GM18508 (cell line): Measurements from ENCODE around the gene EIF4E1B.

ENCODE experiments used
- ATAC-seq: cut with Tn5 transposase; IDR thresholded peaks from one replicate; pipeline ENCODE4 v1.9.1; 2021; ENCODE audit warnings: moderate number of reproducible peaks; ENCODE audit not compliant: insufficient read depth, unreplicated experiment

The EIF4E1B gene

DNA sequence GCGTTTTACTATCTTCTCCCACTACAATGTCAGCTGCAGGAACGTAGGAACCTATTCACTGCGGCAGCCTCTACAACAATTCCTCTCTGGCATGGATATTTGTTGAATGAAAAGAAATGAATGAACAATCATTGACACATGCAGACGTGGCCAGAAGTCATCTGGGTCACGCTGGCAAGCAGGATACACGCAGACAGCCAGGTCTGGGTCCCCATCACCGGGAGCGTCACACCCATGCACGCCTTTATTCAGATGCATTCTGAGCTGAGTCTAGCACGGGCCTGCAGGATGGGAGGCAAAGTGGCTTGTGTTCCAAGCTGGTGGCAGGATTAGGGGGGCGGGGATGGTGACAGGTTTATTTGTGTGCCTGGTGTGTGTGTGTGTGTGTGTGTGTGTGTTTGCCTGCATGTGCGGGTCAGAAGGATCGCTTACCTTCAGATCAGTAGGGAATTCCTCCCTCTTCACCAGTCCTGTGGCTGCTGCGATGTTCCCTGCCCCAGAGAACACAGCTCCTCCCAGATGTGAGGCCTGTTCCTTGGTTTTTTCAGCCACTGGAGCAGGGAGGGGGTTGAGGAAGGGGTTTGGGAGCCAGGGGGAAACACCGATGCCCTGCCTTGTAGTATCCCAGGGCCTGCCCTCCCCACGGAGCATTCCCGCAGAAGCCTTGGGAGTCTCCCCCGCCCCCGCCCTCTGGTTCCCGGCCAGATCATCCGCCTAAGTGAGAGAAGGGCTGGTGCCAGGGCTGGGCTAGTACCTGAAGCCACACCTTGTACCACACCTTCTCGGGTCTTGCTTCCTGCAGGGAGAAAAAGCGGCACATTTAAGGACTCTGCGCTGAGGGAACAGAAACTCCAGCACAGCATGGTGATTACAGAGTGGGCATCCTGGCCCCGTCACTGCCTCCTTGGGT is 4.3 kb upstream of the EIF4E1B start:
- no peak for ATAC-seq

DNA sequence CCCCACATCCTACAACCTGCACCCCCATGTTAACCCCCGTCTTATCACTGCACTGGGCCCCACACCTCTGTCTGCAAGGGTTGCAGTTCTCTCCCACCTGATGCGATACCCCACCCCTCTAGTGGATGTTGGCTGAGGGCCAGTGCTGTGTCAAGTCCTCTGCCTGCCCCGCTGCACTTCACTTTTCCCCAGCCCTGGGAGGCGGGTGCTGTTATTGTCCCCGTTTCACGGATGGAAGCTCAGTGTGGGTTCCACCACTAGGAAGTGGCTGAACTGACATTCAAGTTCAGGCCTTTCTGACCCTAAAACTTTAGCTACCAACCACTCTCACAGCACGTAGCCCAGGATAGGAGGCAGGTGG is 3.6 kb upstream of the EIF4E1B start:
- no peak for ATAC-seq

DNA sequence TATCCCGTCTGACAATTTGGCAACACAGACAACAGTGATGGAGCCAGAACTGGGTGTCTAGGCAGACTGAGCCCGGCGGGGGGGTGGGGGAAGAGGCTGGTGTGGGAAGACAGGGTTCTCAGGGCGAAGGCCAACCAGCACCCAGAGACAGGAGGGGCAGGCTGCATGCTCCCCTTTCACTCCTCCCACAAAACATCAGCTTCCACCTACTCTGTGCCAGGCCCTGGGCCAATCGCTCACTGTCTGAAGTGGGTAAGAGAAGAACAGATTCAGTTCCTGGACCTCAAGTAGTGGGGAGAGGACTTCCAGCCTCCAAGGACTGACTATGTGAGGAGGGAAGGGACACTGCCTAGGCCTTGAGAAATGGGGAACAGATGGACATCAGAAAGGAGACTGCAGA is 2.9 kb upstream of the EIF4E1B start:
- ATAC-seq: no peak

DNA sequence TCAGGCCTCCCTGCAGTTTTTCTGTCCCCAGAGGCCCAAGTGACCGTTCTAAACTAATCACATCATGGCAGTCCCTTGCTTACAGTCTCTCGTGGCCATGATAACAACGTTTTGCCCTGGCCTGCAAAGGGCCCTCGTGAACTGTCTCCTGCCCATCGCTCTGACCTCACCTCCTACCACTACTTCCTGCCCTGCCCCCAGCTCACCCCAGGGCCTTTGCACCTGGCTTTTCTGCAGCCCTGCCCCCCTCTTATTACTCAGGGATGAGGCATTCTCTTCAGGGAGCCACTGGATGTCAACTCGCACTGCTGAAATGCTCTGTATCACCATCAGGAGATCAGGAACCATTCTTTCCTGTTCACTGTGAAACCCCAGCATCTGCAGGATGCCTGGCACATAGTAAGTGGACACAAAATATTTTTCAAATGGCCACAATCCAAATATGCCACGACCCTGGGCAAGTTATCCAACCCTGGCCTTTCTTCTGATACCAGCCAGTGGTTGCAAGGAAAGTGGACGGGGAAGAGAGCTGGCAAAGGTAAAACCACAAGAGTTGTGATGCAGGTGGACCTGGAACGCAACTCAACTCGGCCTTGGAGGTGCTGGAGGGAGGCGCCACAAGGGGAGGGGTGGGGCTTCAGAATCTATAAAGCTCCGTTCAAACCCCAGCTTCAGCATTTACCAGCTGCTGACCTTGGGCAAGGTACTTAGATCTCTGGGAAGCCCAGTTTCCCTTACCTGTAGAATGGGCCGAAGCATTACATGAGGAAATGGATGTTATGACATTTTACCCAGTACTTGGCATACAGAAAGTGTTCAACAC is 1.9 kb upstream of the EIF4E1B start:
- no peak for ATAC-seq

DNA sequence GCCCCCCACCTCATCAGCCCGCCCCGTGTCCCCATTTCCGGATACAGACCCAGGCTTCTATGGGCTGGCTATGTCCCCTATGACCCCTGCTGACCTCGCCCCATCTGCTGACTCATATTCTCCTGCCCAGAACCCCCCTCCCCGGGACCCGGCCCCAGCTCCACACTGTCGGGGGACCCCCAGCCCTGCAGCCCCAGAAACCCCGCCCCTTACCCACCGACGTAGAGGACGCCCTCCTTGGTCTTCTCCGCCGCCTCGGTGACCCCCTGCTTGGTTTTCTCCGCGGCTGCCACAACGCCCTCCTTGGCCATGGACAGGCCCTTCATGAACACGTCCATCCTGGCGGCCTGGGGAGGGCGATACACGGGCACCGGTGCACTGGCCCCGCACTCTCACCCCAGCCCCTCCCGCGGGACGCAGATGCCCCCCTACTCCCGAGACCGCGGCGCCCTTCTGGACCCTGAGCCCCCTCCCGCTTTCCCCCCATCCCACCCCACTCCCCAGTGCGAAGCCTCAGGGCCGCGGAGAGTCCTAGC is 1.1 kb upstream of the EIF4E1B start:
- ATAC-seq: no peak

DNA sequence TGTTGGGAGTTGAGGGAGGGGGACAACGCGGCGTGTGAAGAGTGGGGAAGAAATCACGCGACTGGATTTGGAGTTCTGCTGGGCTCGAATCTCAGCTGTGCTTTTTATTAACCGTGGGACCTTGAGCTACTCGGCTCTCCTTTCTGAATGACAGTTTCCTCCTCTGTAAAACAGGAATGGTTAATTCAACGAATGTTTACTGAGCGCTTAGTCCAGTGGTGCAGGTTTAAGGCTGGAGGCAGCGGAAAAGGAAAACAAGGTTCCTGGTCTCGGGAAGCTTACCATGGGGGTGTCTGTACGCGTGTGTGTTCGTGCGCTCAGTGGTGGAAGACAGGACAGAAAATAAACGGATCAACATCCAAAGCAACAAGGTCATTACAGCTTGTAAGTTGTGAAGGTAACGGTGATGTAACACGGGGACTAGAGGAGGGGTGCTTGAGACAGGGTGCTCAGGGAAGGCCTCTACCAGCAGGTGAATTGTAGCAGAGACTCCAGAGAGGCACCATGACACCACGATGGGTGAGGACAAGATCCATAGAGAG is 277 bp downstream of the EIF4E1B start:
- ATAC-seq: no peak

DNA sequence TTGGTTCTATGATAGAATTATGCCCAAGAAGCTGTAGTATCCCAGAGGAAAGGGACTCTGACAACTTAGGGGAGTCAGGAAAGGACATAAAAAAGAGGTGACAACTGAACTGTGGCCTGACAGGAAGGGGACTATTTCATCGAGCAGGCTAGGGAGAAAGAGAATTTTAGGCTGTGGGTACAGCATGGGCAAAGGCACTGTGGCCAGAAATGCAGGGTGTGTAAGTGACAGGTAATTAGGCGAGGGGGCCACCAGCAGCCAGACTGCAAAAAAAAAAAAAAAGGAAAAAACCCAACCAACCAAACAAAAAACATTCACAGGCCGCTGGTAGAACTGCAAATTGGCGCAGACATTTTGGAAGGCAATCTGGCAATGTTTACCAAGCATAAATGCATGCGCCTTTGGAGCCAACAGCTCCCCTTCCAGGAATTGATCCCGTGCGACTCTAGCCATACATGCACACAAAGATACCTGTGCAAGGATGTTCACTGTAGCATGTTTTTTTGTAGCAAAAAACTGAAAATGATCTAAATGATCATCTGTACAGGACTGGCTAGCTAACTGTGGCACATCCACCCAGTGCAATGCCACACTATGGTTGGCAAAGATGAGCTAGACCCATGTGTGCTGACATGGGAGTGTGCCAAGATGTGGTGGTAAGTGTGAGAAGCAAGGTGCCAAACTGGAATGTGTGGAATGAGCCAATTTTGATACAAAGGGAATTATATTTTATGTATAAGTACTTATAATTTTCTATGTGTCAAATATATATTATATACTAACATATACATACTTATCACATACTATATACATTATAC is 1.1 kb downstream of the EIF4E1B start:
- ATAC-seq: no peak

DNA sequence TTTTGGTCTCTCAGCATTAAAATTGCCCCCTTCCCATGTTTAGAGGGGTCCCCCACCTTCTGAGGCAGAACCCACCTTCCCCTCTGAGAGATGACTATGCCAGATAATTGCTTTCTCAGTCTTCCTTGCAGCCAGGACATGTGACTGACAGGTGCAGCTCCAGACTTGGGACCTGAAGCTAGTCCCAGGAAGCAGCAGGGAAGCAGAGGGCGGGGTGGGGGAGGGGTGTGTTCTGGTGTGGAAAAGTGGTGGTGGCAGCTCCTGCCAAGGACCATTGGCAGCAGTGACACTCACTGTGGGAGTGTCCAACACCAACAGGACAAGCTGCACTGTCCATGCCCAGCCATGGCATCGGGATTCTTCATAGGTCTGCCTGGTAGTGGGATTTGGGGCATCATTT is 2.3 kb downstream of the EIF4E1B start:
- no peak for ATAC-seq

DNA sequence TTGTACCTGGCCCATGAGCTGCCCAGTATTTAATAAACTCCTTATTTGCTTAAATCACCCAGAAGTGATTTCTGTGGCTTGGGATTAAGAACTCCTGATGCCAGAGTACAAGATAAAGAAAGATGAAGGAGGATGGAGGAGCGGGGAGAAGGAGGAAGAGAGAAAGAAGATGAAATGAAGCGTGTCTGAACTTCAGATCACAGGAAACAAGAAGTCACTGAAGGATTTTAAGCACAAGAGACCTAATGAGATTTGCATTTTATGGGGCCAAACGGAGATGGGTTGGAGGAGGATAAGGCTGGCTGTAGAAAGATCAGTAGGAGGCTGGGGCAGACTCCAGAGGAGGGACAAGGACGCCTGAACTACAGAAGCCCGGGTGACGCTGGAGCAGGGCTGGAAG is 3.1 kb downstream of the EIF4E1B start:
- ATAC-seq: no peak

DNA sequence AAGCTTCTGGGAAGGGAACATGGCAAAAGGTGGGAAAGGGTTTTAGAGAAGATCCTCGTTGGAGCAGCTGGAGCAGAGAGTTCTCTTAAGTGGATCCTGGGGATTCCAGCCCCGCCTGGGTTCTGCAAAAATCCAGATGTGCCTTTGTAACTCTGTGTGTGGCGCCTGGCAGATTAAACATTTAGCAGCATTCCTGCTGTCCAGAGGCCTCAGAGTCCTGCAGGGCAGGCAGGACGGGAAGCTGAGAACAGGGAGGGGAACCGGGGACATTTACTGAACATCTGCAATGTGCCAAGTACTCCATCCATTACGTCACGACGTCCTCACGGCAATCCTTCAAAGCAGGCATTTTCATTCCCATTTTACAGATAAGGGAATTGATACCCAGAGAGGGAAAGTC is 6.0 kb downstream of the EIF4E1B start:
- no peak for ATAC-seq

DNA sequence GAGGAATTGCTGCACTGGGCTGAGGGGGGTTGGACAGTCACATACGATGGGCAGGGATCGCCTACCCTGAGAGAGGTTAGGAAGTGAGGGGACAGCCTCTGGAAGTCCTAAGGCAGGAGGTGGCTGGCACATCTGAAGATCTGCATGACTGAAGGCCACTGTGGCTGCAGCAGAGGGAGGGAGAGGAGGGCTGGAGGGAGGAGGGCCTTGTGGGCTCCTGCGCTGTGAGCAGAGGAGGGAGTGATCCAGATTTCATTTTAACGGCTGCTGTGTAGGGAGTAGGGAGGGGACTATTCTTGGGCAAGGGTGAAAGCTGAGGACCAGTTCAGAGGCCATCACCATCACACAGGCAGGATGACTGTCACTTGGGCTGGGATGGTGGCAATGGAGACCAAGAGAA is 7.1 kb downstream of the EIF4E1B start:
- ATAC-seq: no peak

DNA sequence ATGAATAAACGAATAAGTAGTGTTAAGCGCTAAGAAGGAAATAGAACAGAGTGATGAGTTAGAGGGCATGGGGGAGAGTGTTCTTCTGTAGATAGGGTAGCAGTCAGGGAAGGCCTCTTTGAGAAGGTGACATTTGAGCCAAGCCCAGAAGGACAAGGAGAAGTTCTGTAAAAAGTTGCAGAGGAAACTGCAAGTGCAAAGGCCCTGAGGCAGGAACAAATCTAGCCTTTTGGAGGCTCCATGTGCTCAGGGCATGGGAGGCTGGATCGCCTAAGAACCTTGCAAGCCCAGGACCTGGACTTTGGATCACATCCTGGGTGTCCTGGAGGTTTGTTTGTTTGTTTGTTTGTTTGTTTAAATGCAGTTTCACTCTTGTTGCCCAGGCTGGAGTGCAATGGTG is 8.0 kb downstream of the EIF4E1B start:
- no peak for ATAC-seq

DNA sequence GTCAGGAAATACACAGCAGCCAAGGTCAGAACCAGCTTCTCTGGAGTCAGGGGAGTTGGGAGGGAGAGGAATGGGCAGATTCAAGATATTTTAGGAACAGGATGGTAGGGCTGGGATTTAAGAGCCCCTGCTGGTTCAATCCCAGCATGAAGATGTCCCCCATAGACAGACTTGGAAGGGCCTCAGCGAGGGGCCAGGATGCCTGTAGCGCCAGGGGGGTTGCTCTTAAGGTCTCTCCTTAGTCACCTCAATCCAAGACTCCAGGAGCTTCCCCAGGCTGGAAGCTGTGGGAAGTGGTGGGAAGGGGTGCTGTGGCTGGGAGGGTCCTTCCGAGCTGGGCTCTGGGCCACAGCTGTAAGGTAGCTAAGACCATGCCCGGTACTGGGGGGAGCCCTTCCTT is 8.7 kb downstream of the EIF4E1B start:
- ATAC-seq: no peak

DNA sequence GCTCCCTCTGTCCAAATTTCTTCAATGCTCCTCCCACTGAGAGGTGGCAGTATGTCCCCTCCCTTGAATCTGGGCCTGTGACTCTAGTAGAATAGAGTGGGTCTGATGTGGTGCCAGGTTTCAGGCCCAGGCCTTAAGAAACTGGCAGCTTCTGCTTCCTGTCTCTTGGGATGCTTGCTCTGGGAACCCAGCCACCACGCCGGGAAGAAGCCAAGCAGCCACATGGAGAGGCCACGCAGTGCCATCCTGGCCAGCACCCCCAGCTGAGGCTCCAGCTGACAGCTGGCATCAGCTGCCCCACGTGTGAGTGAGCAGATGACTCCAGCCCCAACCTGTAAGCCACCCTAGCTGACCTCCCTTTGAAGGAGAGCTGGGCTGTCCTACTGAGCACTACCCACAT is 9.5 kb downstream of the EIF4E1B start:
- ATAC-seq: no peak

DNA sequence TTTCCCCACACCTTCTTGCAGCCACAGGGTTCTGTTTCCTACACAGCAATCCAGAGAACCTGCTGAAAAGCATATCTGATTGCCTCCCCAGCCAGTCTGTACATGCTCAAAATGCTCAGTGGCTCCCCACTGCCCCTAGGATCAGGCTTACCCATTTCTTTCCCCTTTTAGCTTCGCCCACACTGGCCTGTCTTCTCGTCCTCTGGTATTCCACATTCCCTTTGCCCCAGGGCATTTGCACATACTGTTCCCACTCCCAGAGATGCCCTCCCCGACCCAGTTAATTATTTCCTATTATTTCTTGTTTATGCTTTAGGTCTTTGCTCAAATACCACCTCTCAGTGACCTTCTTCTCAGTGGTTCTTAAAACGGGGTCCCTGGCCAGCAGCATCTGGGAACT is 10.1 kb downstream of the EIF4E1B start:
- ATAC-seq: no peak

DNA sequence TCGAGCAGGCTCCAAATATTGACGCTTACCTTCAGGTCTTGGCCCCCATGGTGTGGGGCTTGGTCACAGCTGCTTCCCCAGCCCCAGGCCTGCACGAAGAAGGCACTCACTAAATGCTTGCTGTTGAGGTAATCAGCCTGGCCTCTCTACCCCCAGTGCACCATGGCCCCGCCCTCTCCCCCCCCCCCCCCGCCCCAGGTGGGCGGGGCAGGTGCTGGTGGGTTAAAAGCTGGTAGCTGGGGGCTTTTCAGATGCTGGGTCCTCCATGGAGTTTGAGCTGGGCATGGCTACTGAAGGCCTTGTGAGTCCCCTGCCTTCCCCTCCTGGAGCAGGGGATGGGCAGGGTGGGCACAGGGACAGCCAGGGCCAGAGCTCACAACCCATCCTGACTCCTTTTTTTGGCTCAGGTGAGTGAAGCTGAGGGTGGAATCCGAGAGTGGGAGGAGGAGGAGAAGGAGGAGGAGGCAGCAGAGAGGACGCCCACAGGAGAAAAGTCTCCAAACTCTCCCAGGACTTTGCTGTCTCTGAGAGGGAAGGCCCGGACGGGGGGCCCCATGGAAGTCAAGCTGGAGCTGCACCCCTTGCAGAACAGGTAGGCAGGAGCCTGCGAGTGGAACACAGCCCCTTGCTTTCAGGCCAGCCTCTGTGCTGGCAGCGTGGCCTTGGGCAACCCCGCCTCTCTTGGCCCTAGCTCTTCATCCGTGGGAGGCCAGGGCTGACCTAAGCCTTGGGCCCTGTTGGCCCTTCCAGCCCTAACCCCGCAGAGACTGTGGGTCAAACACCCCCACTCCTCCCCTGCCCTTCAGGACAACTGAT is 12.4 kb downstream of the EIF4E1B start:
- ATAC-seq: no peak

DNA sequence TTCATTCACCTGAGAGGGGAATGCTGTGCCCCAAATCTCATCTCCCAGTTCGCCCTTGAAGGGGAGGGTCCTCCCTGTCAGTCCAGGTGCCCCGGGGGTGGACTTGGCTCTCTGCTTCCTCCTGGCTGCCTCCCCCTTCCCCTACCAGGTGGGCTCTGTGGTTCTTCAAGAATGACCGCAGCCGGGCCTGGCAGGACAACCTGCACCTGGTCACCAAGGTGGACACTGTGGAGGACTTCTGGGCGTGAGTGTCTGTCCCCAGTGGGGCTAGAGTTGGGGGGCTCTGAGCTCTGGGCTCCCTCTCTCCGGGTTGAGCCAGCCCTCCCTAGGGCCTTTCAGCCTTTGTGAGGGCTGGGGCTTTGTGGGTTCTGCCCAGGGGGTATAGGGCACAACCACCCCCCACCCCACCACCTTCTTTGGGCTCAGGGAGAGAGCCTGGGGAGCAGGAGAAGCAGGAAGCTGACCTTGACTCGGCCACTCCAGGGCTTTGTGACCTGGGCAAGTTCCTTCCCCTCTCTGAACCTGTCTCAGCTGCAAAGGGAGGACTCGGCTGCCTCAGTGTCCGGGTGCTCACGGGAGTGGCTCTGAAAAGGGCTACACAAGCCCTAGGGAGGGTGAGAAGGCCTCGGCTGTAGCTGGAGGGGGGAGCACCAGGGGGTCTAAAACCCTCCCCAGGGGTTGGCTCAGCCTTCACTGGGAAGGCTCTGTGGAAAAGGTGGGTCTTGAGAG is 13.2 kb downstream of the EIF4E1B start:
- ATAC-seq: no peak

DNA sequence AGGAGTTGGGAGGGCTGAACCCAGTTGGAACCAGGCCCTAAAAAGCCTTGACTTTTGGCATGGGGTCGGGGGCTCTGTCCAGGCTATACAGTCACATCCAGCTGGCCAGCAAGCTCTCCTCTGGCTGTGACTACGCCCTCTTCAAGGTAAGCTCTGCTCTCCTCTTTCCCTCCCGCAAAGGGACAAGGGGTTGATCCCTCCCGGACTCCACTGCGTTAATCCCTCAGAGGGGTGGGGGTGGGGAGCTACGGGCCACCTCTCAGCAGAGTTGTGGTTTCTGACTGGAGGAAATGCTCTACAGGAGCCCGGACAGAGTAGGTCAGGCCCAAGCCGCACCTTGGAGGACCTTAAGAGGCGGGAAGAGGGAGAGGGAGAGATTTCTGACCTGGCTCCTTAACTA is 13.8 kb downstream of the EIF4E1B start:
- no peak for ATAC-seq
